VCaP (cell line): ENCODE results near the gene KLHL33.

ENCODE experiments used
- H3K27ac ChIP-seq: fragments of 450-650 bp; 2 replicates; pipeline ENCODE4 v1.5.1; 2017
- CTCF ChIP-seq: fragments of 450-650 bp; conservative IDR thresholded peaks from 2 replicates; pipeline ENCODE4 v1.5.1; 2017; ENCODE audit warnings: mild to moderate bottlenecking, moderate library complexity

KLHL33 gene

DNA sequence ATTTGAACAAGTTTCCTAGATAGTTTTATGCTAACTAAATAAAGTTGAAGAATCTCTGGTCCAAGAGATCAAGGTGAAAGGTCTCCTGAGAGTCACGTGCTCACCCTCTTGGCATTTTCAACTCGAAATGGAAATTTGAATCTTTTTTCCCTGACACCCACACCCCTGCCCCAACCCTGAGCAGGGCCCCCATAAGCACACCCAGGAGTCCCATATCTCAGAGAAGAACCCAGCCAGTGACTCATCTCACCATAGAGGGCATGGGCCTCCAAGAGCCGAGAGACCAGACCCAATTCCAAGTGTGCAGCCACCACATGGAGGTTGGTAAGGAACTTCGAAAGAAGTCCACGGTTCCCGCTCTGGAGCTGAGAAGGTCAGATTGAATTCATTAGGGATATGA, 55.3 kb downstream of the KLHL33 start:
- H3K27ac ChIP-seq, result no peak overlapping the region
- no peak for TF ChIP-seq CTCF

DNA sequence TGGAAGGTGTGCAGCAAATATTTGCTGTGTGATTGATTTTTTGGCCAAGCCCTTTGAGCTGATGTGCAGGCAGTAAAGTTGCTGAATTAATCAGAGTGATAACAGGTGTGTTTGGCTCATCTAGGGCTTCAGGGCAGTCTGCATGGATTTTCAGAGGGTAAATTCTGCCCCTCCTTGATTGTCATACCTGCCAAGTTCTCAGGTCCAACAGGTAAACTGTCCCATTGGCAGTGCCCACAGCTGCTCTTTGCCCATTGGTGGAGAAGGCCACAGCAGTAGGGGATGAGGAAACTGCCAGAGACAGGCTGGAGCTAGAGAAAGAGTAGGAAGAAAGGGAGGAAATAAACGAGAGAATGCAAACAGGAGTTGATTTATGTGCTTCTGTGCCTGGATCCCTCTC, 56.2 kb downstream of the KLHL33 start:
- no peak overlapping the region for H3K27ac ChIP-seq
- TF ChIP-seq CTCF, result no peak

- no peak for TF ChIP-seq CTCF
These were observed 58.8 kb downstream of the KLHL33 start for GRCh38 chr14:20377171-20377570.

DNA sequence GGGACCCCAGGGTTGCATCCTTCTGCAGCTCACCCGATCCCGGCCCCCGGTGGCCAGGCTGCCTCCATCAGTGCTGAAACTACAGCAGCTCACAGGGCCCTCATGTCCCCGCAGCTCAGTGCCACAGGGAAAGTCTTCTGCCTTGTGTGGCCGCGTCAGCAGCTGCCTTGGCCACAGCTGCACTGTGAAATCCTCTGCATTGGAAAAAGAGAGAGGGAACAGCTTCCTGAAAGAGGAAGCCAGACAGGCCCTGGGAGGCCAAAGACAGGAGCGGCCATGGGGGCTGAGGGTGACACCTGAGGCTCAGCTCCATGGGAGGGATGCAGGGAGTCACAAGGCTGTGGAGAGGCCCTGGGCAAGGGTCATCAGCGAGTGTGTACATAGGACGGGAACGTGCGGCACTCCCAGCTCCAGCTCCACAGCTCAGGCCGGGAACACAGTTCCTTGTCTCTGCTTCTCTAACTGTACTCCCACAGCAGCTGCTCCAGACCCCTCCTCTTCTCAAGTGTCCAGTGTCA, 59.8 kb downstream of the KLHL33 start:
- H3K27ac ChIP-seq, result no peak overlapping the region
- TF ChIP-seq CTCF, result no peak

More at GRCh38 chr14:20377171-20377570, 58.8 kb downstream of the KLHL33 start:
- no peak overlapping the region for H3K27ac ChIP-seq
